PC-3 (cell line): ENCODE results near the gene ADAMTSL2.

Experiments used
- CTCF ChIP-seq: fragments of 300-600 bp; sonication (generic); conservative IDR thresholded peaks from 2 replicates; pipeline ENCODE4 v1.5.1; 2017; ENCODE audit warnings: antibody characterized with exemption, low read depth, mild to moderate bottlenecking, low read length
- EZH2 ChIP-seq: fragments of 300-600 bp; sonication (generic); IDR thresholded peaks from one replicate; pipeline ENCODE4 v1.6.1; 2017; ENCODE audit warnings: antibody characterized with exemption, mild to moderate bottlenecking, low read length; ENCODE audit not compliant: unreplicated experiment

GRCh38 chr9:133537257-133537656 lies 2.8 kb downstream of the ADAMTSL2 start:
- TF ChIP-seq CTCF (no peak), EZH2 (no peak)
